HG03064 (cell line): Measurements from ENCODE around the gene CADPS.

Experiments
- ATAC-seq: cut with Tn5 transposase; IDR thresholded peaks from one replicate; pipeline ENCODE4 v1.9.1; 2021; ENCODE audit warnings: low read depth; ENCODE audit not compliant: unreplicated experiment

The CADPS gene

DNA sequence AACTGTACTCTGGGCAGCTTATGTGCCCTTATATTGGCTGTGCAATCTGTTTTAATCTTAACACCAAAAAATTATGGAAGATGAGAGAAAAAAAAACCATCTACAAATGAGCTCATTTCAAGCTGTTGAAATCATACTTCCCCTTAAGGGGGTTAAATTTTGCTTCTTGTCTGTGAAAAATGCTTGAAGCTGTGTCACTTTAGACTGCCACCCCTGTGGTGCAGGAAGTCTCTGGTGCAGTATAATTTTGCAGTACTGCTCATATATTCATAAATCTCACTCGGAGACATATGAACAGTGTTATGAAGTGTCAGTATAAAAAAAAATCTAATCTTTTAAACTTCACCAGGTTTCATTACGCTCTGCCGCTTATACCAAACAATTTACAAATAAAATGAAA is 471.5 kb downstream of the CADPS start:
- ATAC-seq = no peak

DNA sequence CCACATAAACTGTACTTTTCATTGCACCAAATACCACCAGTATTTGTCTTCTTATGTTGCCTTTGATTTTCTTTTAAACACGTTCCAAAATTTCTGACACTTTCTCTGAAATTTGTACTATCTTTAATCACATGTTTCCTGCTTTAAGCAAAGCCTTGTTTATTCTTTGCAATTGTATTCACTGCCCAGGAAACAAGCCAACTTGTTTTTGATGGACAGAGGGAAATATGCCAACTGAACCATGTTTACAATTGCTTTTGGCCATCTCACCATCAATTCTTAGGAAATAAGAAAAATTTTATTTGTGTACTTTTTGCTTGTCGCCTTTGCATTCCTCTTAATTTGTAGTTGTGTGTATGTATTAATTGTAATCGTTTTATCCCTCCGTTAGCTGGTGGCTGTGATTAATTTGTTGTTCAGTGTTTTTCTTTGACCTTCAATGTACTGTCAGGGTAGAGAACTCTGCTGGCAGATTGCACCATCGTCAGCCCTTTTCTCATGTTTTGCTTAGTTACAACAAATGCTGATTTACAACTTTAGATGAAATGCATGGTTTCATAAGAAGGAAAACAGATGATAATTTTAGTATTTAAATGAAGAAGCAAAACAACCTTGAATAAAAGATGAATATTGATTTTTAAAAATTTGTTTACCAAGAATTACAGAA is 482.5 kb downstream of the CADPS start:
- no peak for ATAC-seq

DNA sequence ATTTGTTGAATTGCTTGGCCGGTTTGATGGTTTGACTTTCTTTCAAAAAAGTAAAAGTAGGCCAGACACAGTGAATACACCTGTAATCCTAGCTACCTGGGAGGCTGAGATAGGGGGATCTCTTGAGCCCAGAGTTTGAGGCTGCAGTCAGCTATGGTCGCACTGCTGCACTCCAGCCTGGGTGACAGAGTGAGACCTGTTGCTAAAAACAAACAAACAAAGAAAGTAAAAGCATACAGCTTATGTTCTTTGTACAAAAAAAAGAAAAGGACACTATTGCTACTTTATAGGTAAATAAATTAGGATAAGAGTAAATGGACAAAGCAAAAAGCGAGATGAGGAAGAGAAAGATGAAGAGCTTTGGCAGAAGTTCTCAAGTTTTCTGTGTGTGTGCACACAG is 488.0 kb downstream of the CADPS start:
- ATAC-seq = no peak

DNA sequence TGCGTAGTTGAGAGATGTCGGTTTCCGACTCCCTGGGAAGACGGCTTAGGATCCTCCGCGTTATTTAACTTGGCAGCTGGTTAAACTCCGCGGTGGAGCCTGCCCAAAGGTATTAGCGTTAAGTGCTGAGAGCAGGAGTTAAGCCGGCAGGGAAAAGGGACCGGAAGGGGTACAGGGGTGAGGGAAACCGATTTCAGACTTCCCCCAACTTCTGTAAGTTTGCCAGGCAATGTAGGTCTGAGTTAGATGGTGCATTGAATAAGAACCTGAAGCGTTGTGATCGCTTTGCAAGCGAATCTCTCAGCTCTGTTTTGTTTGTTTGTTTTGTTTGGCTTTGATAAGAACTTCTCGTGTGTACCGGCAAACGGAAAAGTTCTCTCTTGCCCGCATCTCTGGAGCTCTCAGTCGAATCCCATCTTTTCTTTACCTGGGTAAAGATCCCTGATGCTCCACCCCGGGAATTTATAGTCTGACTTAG is 495.9 kb downstream of the CADPS start:
- ATAC-seq = no peak

DNA sequence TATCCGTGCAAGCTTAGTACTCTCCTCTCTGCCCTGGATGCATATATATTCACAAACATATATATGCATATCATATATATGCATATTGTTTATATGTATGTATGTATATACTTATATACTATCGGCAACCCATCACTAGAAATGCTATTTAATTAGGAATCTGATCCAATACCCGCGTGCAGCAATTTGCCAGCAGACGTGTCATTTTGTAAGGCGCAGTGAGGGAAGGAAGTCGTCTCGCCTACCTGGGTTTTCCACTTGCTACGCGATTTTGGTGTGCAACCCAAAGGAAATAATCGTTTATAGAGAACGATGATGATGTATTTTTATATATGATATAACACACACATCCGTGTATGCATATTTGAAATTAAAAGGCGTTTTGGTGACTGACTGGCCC is 496.3 kb downstream of the CADPS start:
- no peak for ATAC-seq

DNA sequence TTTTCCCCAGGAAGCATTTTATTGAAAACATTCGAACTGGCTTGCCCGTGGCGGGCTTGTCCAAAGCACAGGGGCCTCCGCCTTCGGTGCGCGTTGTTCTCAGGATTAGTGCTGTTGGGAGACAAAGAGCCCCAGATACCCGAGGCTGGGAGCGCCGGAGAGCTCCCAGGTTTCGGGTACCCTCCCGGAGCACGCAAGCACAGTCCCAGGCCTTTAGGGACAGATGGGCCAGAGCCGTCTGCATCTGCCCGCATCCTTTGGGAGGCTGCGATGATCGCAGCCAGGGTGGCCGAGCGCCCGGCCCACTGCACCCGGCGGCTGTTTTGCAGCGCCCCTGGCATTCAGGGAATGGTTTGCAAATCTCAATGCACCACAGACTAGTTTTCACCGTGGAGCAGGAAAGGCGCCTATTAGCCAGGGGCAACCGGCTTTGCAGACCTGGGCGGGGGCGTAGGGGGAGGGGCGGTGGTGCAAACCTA is 496.9 kb downstream of the CADPS start:
- ATAC-seq = no peak

DNA sequence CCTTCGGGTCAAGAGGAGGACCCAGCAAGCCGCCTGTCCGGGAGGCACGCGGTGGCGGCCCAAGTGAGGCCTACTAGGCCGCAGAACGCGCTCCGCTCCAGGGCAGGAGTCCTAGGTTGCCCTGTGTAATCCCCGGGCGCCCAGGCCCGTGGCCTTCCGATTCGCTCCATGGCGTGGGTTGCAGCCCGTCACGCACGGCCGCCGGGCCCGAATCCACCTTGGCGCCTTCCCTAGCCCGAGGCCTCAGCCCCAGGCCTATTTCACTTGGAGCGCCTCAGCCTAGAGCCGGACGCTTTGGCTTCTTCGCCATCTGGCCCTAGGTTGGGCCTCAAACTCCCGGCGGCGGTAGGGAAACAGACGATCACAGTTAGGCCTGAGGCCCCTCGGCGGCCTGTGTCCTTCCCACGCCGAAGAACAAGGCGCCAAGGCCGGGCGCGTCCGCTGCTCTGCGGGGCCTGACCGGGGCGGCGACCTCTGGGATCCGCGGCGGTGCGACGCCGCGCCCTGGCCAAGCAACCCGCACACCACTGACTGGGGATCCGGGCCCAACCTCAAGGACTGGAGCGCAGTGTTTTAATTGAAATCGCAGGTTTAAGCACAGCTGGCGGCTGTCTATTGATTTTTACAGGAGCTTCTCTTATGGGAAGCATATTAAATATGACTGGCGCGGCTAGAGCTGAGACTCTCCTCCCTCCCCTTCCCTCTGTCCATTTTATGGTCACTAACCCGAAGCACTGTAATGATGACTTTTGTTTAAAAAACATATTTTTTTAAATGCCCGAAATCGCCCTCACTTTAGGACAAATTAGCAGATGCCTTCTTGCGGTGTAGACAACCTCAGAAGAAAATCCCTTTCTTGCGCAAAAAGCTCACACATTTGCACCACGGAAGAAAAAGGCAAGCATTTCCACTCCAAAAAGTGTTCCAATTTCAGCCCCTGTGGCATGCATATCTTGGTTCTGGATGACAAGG is 498.0 kb downstream of the CADPS start:
- ATAC-seq = no peak

DNA sequence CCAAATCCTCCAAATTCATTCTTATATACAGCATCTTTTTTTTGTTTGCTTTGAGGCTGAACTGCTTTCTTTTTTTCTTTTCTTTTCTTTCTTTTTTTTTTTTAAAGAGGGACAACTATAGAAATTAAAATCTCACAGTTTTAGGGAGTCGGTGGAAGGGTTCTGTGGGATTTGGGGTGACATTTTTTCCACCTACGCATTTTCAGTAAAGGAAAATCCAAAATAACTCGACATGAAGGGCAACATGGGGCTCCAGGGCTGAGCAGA is 498.8 kb downstream of the CADPS start:
- no peak for ATAC-seq

DNA sequence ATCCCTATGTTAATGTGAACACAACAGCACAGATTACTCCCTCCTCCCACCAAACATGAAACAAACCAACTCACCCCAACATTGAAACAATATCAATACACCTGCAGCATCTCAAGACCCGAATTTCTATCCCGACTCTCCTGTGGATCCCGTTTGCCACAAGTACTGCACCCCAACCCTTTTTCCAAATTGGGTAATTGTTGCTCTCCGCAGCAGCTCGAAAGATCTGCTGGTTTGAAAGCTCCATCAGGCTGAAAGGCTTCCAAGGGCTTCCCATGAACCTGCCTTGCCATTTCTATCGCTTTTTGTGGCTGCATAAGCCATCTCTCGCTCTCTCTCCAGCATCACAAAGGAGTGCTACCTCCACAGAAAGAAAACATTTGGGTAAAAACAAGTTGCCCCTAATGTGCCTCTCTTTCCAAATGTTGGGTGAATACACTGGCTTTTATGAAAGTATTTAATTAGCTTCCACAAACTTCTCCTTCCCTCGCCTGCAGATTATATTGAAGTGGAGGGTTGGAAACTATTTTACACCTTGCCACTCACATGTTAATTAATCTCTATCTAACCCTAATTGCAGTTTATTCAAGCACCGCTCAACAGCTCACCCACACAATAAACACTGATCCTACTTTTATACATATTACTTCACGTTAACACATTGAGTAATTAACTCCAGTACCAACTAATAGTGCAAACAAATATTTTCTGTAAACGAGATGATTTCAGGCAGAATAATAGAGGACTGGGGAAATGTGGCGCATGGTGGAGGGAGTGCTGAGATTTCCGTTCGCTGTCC is 499.4 kb downstream of the CADPS start:
- ATAC-seq = no peak

DNA sequence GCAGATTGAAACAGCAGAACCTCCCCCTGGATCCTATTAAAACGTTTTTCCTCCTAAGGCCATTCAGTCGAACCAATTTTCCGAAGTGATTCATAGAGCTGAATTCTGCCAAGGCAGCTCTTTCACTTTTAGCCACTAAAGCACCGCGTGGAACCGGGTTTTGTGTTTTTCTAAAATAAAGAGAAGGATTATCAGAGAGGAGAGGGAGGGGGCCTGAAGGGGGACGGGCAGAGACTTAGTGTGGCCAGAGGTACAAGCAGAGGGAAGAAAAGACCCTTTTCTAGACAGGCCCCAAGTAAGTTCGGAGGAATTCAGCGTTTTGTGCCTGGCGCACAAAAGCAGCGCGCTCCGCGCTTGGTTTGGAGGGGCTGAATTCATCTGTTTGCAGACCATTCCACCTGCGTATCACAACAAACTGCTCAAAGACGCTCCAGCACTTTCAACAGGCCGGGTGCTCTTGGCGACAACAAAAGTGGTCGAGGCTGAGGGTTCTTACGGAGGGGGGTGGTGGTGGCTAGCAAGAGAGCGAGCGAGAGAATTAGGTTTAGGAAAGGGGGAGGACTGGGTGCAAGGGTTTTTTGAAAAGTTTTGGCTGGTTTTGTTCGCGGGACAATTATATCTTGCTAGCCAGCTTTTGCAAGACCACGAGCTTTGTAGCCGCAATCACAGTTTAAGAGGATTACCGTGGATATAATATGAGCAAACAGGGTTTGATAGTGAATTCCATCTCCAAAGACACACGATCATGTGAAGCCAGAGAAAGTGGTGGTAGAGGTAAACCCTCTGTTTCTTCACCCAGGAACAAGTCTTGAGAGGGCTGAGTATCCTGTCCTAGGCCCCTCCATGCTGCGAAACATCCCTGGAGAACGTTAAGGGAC is 500.6 kb downstream of the CADPS start:
- no peak for ATAC-seq

DNA sequence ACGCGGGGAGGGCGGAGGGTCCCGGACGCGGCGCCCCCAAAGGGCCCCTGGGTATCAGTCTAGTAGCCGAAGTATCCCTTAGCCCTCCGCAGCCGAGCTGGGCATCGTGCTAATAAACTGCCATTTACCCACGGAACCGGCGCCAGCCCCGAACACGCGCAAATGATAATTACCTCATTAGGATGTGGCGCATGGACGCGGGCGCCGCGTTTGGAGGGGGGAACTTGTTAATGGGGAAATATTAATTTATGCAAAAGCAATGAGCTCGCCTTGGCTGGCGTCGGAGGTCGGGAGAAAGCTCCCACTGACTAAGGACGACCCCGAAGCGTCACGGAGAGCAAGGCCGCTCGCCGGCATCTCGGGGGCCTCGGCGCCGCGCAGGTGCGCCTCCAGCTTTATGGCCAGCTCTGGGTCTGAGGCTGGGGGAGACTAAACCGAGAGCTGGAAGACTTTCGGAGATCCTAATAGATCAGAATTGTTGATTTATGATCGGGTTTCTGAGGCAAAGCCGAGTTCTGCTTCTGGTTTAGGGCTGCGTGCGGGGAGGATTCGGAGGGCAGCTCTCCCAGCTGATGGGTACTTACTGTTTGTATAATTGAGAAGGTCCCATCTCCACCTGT is 501.4 kb downstream of the CADPS start:
- no peak for ATAC-seq

DNA sequence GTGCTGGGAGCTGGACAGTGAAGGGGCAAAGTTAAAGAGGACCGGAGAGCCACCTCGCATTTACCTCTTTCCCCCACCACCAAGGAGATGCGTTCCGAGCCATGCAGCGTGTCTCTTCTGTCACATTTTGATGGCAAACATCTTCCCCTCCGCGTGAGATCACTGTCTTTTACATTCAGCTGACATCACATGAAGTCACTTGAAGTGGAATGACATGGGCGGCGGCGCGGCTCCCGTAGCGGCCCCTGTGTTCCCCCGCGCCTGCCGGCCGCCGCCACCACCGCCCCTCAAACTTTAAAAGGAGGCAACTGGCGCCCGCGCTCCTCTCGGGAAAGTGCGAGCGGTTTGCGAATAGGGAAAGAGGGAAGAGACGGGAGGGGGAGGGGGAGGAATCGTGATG is 502.0 kb downstream of the CADPS start, which contains the start of gene FEZF2:
Gene FEZF2 (minus strand): TSS at position 336 of the 400 bp plus-strand sequence. CDS start 682 bp downstream, outside the sequence.
- ATAC-seq = no peak

DNA sequence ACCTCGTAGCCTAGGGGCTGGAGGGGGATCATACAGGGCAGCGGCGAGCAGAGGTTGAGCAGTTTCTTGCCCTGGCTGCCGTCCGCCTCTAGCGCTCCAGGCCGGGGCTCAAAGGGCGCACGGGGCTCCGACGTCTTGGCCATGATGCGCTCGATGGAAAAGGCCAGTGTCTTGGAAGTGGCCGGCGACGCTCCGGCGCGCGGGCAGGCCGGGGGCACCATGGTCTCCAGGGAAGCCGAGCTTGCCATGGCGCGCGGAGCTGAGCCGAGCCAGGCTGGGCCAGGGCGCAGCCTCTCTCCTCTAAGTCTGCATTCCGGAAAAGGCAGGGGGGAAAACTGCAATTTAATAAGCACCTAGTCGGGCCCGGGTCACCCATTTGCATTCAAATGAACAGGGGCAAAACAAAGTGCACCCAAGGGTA is 502.6 kb downstream of the CADPS start:
- ATAC-seq = no peak

DNA sequence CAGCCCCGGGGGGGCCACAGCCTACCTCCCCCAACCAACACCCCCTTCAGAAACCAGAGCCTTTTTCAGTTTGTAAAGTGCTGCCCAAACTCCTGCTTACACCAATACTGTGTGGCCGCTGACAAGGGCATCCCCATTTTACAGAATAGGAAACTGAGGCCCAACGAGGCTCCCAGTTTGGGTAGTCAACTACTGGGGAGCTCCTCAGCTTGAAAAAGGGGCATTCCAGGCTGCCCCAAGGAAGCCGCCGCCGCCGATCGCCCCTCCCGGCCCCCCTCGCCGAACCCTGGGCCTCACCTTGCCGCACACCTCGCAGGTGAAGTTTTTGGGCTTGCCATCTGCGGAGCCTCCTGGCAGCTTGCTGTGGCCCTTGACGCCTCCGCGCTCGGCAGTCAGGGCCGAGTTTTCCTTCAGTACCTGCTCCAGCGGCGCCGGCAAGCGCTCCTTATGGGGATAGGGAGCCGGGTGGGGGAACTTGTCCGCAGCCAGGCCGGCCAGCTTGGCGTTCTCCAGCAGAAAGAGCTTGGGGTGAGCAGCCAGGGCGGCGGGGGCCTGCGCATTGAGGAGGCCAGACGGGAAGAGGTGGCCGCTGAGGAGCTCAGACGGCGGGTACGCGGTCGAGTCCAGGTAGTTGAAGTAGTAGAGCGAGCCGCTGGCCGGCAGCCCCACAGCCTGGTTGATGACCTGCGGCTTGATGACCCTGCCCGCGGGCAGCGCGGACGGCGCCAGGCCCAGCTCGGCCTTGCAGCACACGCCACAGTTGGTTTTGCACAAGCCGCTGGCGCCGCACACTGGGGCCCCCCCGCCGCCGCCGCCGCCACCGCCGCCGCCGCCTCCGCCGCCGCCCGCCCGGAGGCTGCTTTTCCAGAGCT is 503.3 kb downstream of the CADPS start:
- ATAC-seq = no peak

DNA sequence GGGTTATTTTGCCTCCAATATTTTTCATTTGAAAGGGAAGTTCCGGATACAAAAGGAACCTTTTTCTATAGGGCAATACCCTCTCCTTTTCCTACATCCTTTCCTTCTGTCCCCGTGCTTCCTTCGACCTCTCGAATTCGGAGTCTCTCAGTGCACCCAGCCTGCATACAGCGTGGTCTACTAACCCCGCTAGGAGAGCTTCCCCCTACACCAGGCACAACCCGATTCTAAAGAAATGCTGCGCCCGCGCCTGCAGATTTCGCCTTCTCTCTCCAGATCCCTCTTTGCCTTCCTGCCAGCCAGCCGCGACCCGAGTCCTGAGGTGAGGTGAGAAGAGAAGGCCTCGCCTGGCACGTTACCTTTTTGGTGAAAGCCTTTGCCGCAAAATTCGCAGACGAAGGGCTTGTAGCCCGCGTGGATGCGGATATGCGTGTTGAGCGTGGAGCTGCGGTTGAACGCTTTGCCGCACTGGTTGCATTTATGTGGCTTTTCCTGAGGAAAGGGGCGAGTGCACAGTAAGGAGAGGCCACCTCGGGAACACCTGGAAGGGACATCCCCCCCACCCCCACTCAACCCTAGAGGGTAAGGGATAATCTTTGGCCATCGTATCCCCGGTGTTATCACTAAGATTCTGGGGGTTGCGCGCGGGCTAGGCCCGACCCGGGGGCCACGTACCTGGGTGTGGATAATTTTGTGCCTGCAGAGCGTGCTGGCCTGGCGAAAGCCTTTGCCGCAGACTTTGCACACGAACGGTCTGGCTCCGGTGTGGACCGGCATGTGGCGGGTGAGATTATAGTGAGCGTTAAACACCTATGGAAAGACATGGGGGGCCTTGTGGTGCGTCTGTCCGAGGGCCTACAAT is 504.1 kb downstream of the CADPS start:
- no peak for ATAC-seq

DNA sequence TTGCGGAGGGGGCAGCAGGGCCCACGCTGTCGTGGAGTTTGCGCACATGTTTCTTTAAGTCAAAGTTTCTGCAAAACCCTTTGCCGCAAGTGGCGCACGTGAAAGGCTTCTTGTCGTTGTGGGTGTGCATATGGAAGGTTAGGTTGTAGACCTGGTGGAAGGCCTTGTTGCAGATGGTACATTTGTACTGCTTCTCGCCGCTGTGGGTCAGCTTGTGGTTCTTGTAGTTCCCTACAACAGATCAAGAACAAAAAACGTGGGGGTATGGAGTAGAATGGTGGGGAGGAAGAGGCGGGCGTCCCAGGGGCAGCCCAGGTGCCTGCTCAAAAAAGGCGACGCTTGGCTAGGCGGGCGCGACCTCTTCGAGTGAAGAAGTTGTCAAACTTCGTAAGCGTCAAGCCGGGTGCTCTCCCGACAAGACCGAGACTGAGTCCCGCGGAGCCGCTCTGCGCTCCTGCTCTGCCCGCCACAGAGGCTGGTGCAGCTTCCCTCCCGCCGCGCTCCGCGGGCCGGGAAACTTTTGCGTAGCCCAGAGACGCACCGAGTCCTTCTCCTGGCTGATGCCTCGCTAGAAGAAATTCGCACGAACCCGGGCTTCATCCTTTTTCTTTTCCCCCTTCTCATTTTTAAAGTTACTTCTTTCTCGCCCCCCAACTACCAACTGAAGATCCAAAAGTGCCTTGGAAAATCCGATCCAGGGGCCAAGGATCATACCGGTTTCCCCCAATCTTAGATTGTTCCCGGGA is 504.9 kb downstream of the CADPS start:
- no peak for ATAC-seq

DNA sequence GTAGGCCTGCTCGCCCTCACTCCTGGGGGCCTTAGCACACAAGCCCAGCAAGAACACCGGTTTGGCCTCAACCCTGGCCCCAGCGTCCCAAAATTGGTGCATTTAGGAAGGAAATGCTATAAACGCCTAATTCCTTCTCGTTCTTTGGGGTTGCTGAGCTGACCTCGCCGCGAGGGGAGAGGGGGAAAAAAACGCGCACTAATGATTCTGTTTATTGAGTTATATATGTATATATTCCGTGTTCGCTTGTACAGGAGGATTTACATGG is 505.8 kb downstream of the CADPS start:
- no peak for ATAC-seq
